Activated CD4-positive, CD25-positive, alpha-beta regulatory T cell (primary cell): ENCODE measurements around the gene LIN37.

Experiments
- DNase-seq, 4 experiments: peaks; one replicate each; lab custom pipeline; 2025; lab: John Stamatoyannopoulos, UW

The LIN37 gene, protein sequence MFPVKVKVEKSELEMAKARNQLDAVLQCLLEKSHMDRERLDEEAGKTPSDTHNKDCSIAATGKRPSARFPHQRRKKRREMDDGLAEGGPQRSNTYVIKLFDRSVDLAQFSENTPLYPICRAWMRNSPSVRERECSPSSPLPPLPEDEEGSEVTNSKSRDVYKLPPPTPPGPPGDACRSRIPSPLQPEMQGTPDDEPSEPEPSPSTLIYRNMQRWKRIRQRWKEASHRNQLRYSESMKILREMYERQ

DNA sequence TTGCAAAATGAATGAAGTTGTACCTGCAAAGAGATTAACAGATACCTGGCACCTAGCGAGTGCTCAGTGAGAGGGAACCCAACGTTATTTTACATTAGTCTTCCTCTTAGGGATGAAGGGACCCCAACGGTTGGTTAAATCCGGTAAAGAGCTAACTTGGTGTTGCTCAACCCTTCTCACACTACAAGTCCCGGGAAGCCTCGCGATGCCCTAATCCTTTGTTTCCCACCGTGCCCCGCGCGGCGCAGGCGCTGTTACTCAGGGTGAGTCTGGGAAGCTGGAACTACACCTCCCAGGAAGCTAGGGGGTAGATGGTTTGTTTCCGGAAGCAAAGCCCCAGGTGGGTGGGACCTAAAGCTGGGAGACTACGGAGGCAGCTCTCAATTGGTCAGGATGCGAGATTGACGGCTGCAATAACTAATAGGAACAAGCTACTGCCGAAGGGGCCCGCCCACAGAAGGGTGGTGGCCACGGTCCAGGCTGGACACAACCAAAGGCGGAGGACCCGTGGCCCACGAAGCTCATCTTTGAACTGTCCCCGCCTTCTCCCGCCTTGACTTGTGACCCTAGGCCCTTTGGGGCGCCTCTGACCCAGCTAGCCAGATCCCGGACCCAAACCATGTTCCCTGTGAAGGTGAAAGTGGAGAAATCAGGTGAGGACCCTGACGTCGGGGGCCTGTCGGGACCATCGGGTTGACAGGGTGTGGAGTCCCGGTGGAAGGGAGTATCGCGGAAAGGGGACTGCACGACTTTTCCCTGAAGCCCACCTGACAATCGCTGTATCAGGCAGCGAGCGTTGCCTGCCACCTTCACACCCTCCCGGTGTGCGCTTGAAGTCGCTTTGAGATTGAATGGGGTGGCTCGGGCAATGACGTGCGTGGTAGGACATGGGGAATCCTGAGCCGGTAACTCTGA is at the start of gene LIN37:
Gene LIN37, plus strand, starts transcription at position 471 of the 915 bp plus-strand sequence. Its CDS starts 149 bp downstream, at position 620.
- DNase-seq = peak; percentile 89 to 97 (median 96)

DNA sequence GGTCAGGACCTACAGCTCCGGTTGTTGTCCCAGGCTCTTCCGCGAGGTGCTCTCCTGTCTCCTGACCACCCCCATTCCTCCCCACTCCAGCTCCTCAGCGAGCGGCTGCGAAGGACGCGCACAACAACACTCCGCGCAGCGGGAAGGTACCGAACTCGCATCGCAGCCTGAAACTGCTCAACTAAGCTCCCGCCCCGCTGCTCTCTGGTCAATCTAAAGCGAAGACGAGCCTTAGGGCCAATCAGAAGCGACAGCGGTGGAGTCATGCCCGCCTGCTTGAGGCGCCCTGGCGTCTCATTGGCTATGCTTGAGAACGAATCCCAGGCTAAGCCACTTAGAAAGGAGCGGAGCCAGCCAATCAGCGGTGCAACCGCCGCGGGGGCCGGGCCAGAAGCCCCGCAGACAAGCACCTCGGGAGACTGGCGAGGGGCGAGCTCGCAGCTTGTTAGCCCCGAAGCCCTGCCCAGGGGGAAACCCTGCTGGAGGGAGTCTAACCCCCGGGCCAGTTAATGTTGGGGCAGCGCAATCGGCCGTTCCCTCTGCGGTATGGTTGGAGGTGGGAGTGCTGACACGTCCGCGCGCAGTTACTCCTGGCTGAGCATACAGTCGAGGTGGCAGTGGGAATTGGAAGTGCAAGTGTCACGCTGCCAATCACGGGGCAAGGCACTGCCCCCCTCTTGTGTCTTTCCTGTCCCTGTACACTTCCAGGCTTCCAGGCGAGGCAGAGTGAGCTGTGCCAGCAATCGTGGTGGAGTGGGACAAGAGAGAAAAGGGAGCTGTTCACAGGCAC is 46.0 kb upstream of the LIN37 start:
- peak; percentile 76 to 84 (median 84) for DNase-seq

DNA sequence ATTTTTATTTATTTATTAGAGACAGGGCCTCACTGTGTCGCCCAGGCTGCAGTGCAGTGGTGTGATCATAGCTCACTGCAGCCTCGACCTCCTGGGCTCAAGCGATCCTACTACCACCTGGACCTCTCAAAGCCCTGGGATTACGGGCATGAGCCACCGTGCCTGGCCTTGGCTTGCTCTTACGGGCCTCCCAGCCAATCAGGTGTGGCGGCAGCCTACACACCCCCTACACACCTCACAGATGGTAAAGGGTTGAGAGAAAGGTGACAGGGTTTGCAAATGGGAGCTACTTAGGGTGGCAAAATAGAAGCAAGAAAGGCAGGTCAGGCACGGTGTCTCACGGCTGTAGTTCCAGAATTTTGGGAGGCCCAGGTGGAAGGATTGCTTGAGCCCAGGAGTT is 45.0 kb upstream of the LIN37 start:
- DNase-seq = no peak

DNA sequence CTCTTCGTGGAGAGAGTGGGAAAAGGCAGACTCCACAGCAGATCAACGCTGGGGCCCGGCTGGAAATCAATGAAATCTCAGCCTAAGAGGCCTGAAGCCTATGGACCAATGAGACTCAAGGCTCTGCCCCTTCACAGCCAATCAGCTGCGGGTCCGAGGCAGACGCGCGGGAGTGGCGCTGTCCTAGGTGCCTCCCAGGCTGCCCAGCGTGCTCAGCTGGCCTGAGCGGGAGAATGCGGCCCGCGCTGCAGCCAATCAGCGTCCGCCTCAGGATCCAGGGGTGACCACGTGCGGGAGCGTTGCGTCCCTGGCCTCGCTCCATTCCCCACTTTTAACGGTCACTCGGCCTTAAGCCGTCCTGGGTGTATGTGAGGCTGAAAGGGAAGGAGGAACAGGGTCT is 44.2 kb upstream of the LIN37 start, which contains the start of gene ZBTB32:
Gene ZBTB32, plus strand, starts transcription at position 341 of the 400 bp plus-strand sequence. CDS start 10,069 bp downstream, outside the sequence.
- DNase-seq = no peak

DNA sequence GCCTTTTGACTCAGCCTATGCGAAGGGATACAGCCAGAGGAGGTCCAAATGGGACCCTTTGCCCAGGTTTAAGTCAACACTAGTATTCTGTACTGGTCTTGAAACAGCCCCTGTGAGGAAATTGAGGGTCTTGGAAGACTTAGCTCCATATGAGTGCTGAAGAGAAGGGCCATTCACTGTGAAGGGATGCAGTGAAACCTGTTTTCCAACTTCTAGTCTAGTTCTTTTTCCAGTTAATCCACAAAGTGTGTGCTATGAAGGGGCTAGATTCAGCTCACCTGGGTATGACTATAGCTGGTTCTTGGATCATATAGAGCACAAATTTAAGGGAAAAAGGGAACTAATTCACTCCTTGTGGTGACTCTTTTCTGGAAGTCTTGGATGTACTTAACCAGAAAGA is 40.0 kb upstream of the LIN37 start:
- DNase-seq = no peak

DNA sequence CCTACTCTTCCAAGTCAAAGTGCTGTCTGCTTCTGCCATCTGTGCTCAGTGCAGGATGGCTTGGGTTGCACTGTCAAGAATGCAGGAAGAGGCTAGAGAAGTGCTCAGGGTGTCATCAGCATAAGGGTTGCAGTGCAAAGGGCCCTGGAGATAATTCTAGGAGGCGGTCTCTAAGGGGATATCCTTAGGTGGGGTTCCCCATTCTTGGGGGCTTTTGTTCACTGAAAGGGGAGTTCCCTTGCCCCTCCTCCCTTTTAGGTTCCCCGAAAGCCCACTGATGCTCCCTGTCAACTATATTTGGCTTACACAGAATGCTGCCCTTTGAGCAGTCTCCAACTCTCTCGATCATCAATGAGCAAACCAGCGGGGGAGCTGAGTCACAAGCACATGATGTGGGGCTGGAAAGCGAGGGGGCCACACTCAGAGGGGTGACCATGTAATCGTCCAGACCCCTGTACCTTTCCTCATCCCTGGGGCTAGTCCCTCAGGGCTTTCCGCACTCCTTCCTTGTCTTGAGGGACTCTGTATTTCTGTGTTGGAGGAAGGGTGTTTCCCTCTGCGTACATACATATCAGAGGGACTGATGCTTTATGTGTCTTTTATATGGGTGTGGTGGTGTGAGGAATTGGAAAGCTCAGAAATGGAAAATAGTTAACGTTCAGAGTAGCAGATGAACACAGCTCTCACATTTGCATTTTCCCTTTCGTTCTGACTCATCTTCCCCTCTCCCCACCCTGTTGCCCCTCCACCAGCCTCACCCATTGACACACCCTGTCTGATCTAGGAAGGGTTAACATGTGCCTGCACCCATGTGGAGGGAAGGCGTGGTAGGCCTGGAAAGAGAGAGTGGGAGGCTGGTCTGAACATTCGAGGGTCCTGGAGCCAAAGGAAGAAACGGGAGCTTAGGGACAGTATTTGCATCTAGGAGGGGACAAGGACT is 37.3 kb upstream of the LIN37 start:
- DNase-seq = peak in 1 of 4 experiments; percentile 38

DNA sequence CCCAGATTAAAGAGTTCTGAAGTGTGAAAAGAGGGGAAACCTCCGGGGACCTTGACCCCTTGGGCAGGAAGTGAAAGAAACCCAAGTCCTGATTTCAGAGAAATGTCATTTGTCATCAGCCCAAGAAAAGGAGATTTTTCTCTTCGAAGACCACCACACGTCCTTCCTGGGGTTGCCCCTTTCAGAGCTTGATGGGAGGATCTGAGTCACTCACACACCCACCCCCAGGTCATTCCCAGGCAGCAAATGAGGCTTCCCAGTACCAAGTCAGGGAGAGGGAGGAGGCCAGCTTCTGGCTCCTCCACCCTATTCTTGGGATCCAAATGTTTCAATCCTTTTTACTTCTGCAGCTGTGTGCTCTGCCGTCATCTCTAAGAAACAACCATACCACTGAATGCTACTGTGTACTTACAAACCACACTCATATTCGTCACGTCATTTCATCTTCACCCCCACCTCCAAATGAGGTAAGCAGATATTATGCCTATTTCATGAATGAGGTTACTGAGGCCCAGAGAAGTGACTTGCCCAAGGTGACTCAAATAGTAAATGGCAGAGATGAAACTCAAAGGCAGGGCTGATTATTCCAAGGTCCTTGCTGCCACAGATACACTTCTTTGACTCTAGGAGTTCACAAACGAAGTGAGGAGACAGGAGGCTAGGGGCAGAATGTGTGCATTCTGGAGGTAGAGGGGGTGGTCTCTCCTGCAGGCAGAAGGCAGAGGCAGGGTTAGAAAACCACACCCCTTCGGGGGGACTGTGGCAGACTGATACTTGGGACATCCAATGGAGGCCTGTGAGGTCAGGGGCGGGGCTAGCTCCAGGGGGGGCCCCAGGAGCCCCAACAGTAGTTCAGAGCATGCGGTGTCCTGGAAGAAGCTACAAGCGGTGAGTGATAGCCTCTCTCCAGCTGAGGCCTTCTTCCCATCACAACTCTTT is 35.5 kb upstream of the LIN37 start:
- peak in 2 of 4 experiments; percentile 43 to 45 for DNase-seq

DNA sequence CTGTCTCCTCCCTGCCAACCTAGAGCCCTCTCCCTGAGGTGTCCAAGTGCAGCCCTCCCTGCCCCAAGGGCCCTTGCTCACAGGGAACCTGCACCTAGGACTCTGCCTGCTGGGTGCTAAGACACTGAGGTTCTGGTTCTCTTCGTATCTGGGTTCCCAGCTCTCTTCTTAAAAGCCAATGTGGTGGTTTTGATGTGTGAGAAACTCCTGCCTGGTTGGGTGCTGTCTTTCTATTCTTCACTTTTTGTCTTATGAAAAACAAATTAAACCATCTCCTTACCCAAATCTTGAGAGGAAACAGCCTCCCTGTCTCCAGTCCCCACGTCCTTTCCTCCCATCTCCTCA is 34.9 kb upstream of the LIN37 start:
- no peak for DNase-seq

DNA sequence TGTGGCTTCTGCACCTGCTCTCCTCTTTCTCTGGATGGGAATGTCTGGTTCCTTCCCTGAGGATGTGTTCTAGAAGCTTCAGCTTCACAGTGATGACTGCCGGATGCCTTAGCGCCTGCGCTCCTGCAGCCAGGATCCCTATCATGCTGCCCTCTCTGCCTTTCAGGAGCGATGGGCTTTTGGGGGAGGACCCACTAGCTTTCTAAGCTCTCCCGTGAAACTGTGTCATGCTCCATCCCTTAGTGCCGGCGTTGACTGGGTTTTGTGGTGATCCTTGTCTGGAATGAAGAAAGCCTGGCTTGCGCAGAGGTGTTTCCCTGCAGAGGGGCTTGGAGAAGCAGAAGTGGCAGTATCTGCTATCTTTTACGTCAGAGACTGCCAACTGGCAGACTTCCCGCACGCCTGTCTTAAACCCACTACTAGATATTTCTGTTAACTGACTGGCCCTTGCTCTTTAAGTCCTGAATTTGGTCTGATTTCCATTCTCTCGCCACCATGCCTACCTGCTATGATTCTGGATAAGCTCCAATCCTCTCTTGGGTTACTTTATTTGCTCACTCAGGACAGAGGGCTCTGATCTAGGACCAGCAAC is 34.4 kb upstream of the LIN37 start:
- DNase-seq = no peak

DNA sequence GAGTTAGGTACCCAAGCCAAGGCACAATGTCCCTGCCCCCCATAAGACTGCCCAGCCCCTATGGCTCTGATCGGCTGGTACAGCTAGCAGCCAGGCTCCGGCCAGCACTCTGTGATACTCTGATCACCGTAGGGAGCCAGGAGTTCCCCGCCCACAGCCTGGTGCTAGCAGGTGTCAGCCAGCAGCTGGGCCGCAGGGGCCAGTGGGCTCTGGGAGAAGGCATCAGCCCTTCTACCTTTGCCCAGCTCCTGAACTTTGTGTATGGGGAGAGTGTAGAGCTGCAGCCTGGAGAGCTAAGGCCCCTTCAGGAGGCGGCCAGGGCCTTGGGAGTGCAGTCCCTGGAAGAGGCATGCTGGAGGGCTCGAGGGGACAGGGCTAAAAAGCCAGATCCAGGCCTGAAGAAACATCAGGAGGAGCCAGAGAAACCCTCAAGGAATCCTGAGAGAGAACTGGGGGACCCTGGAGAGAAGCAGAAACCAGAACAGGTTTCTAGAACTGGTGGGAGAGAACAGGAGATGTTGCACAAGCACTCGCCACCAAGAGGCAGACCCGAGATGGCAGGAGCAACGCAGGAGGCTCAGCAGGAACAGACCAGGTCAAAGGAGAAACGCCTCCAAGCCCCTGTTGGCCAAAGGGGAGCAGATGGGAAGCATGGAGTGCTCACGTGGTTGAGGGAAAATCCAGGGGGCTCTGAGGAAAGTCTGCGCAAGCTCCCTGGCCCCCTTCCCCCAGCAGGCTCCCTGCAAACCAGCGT is 33.6 kb upstream of the LIN37 start:
- DNase-seq = no peak

DNA sequence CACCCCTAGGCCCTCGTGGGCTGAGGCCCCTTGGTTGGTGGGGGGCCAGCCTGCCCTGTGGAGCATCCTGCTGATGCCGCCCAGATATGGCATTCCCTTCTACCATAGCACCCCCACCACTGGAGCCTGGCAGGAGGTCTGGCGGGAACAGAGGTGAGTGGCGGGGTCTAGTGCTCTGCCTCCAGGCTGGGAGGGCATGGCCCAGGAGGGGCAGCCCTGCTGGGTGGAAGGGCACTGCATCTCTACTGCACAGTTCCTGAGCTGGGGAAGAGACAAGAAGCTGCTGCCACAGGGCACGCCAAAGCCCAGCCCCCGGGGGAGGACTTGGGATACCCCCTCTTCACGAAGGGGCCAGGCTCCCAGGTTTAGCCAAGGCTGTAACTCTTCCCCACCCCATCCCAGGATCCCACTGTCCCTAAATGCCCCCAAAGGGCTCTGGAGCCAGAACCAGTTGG is 33.0 kb upstream of the LIN37 start:
- DNase-seq = no peak

DNA sequence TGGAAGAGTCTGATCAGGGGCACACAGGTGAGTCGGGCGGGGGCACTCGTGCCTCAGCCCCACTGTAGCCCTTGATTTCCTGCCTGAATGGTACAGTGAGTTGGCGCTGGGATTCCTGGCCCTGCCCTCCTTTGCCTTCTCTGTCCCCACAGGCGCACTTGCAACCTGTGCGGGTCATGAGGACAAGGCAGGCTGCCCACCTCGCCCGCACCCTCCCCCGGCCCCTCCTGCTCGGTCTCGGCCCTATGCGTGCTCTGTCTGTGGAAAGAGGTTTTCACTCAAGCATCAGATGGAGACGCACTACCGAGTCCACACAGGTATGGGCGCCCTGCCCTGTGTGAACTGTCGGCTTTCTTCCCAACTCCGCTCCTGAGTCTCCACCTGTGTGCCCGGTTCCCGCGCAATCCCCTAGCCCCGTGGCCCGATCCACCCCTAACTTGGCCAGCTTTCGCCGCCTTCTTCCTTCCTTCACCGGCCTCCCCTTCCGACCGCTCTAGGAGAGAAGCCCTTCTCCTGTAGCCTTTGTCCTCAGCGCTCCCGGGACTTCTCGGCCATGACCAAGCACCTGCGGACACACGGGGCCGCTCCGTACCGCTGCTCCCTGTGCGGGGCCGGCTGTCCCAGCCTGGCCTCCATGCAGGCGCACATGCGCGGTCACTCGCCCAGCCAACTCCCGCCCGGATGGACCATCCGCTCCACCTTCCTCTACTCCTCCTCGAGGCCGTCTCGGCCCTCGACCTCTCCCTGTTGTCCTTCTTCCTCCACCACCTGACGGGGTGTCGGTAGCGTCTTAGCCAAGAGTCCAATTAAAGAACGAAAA is 32.2 kb upstream of the LIN37 start:
- no peak for DNase-seq

DNA sequence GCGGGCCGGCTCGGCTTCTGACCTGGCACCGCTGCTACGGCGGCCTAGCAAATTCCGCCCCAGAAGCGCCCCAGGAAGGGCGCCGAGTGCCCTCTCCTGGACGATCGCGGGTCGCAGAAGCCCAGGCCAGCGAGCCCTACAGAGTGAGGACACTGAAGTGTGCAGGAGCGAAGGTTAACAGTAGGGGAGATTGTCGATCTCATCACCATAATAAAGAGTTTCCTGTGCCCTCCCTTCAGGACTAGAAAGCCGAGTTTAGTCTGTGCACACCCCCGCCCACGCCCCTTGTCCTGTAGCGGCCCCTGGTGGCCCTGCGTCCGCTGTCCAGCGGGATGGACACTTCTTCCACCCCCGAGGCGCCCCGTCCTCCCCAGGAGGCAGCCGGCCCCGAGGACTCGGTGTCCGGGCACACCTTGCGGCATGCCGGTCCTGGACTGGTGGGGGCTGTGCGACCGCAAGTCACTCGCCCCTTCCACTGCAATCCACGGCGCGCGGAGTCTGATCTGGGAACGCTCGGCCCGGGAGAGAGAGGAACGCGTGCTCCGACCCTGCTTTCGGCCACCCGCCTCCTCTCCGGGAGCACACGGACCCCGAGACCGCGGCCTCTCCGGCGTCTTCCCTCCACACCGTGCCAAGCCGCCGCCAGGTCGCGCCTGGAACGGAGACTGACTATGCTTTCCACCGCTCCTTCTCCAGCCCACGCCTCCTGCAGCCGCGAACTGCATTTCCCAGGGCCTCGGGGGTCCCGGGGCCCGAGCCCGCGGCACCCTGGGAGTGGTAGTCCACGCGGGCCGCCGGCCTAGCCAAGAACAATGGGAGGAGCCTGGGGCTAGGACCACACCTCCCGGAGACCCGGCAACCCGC is 31.3 kb upstream of the LIN37 start:
- DNase-seq = peak; percentile 62 to 98 (median 80)

DNA sequence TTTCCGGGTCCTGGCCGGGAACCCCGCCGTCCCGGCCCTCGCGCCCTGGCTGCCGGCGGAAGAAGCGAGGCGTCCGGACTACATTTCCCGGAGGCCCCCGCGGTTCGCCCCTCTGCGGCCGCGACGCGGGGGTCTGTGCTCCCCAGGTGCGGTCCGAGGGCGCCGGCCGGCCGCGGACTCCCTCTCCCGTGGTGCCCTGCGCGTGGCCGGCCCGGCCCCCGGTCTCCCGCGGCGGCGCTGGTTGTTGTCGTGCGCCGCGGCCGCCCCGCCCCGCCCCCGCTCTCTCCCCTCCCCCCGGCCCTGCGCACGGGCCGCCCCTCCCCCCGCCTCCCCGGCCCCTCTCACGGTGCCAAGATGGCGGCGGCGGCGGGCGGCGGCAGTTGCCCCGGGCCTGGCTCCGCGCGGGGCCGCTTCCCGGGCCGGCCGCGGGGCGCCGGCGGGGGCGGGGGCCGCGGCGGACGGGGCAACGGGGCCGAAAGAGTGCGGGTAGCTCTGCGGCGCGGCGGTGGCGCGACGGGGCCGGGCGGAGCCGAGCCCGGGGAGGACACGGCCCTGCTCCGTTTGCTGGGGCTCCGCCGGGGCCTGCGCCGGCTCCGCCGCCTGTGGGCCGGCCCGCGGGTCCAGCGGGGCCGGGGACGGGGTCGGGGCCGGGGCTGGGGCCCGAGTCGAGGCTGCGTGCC is 30.6 kb upstream of the LIN37 start, which contains the start of gene KMT2B:
Gene KMT2B, plus strand, starts transcription at position 339 of the 680 bp plus-strand sequence. Its CDS starts 16 bp downstream, at position 355.
- peak in 2 of 4 experiments; percentile 91 to 92 for DNase-seq

DNA sequence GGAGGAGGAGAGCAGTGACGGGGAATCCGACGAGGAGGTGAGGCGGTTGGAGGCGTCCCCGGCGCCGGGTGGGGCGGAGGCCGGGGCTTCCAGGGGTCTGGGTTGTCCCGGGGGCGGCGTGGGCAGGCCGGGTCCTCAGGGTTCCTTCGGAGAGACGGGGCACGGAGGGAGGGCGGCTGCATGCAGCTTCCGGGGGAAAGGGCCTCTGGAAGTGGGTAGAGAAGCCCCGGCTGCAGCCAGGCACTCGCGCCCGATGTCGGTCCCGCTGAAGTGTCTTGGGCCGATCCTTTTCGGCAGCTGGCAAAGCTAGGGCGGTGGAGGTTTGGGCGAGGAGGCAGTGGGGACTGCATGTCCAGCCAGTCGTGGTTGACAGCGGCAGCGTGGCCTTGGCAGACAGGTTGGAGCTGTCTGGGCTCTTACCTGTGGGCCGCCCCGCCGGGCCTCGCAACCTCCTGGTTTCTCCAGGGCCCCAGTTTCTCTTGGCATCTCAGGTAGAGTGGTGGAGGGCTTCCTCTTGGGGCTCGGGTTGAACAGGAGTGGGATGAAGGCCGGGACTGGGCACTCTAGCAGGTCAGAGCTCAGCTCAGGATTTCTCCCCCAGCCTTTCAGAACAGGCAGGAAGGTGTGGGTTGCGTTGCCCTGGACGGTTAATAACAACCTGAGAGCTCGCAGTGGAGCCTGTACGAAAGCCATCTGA is 29.9 kb upstream of the LIN37 start:
- DNase-seq = peak in 3 of 4 experiments; percentile 23 to 44 (median 28)
